ENCODE measurements around the gene BMP8A.

- TF ChIP-seq CTCF (IDR thresholded peaks at IDR 0.05; ENCODE audit: low read length), result no peak
- TF ChIP-seq EZH2 (optimal IDR thresholded peaks at IDR 0.05; ENCODE audit: low read depth, low read length), result no peak
These were observed 82.5 kb downstream of the BMP8A start for GRCh38 chr1:39573736-39574624.
